ENCODE measurements around the gene PLEKHA4.
"Not testable (repeated sequence)": the region's sequence is repeated elsewhere in the genome, so short reads cannot be mapped to it uniquely, and the experiment has no call there.

PLEKHA4 gene

DNA sequence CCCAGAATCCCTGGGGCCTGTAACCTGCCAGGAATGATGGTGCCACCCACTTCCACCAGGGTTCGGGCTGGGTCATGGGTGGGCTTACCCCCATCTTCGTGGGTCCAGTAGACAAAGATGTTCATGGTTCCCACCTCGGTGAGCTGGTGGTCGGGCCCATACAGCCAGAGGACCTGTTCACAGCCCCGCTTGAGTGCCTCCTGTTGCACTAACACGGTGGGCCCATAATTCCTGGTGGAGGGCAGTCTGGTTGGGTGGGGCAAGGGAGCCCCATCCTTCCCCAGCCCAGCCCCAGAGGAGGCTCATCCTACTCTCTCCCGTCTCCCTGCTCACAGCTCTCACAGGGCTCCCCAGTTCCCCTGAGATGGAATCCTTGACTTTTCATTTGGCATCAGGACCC, 71.3 kb downstream of the PLEKHA4 start:
- DNase-seq: no peak

DNA sequence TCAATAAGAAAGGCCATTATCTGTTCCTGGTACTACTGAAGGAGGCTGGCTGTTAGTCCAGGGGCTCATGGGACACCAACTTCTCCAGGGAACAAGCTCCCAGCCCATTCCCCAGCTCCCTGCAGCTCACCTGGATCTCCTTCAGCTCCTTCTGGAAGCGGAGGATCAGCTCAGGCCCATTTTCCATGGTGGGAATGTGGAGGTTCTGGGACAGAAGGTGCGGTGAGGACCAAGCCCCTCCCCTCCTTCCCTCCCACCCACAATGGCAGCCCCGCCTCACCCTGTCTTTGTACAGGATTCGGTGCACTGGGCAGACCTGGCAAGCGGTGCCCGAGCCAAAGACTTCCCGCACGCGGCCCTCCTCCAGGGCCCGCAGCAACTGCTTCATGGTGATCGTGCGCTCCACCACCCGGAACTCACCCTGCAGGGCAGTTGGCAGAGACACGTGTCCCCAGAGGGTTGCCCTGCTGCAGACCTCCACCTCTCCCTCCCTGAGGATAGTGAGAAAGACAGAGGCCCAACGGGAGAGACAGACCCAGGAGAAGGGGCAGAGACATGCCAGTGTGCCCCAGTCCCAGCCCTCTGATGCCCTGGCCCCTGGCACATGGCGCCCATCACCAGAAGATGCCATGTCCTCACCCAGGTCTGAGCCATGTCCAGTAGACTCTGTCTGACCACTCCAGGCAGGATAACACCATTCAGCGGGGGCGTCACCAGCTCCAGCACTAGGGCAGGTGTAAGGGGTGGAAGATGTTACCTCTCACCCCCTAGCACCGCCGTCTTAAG, 71.9 kb downstream of the PLEKHA4 start:
- no peak for DNase-seq

DNA sequence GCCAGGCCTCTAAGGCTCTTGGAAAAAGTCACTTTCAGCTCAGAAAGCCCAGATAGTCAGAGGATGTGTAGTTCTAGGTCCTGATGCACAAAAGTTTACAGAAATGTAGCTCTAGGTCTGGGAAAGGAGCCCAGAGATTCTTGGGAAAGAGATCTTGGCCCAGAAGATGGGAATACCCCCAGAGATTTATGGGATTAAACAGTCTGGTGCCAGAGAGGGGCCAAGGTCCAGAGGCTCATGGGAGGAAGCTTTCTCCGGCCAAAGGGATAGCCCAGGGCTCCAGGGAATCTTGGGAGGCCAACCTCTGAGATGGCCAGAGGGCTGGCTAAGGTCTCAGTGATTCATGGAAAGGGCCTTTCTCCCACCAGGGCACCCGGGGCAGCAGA, 72.7 kb downstream of the PLEKHA4 start:
- peak in 3 of 14 donors; percentile 41 to 69 (median 61) for DNase-seq

DNA sequence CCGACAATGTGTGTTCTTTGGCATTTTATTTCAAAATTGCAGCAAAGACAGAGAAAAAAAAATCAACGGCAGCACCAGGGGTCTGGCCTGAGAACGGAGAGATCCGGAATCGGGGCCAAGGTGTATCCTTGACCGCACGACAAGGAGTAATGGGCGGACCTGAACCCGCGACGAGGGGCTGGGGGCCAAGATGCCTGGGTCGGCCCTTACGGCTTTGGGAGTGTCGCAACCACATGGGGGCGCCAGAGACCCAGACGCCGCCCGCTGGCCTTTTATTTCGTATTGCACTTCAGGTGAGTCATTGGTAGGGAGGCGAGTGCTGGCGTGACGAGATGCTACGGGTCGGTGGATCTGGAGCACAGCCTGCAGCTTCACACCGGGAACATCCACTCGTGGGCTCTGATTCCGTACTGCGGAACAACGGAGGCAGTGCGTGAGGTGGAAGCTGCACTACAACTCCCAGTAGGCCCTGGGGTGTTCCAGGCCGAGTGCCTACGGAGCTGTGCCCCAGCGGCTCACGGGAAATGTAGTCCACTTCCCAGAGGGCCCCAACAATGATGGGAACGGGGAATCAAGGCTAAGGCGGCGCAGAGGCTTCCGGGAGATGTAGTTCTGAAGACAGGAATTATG, 73.2 kb downstream of the PLEKHA4 start:
- DNase-seq: peak; percentile 54 to 95 (median 87)

DNA sequence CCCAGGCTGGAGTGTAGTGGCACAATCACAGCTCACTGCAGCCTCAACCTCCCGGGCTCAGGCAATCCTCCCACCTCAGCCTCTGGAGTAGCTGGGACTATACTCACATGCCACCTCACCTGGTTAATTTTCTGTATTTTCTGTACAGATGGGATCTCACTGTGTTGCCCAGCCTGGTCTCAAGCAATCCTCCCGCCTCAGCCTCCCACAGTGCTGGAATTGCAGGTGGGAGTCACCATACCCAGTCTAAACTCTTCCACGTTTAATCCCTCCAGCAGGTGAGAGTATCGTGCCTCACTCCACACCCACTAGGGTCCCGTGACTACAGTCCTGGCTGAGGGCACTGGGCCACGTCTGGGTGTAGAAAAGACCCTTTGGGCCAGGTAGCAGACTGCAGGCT, 74.1 kb downstream of the PLEKHA4 start:
- no peak for DNase-seq

DNA sequence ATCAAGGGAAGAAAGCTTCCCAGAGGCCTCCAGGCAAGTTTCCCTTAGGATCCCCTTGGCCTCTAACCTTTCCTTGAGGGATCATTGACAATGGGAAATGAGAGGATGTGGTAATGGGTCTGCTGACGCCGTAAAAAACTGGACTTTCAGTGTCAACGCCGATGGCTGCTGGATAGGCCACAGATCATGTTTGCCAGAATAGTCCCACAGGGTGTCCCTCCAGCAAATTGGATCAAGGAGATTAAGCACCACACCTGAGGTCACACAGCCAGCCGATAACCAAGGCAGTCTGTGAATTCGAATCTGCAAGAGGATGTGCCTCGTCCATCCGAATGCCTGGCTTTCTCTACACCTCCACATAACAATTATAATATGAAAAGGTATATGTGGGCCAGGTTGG, 75.1 kb downstream of the PLEKHA4 start:
- no peak for DNase-seq

DNA sequence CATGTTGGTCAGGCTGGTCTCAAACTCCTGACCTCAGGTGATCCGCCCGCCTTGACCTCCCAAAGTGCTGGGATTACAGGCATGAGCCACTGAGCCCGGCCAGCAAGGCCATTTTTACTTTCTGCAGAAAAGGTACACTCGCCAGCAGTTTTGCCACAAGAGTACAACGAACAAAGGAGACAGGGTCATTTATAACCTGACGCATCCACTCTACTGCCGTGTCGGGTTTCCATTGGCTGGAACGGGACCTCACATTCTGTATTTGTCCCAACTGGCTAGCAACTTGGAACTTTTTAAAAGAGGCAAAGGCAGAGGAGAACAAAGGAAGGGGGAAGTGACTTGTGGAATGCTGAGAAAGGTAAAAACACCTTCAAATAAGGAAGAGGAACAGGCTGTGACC, 81.1 kb downstream of the PLEKHA4 start:
- not testable (repeated sequence) for DNase-seq
